ENCODE results near the gene NIPBL.
"Not testable (repeated sequence)": the region's sequence is repeated elsewhere in the genome, so short reads cannot be mapped to it uniquely, and the experiment has no call there.

NIPBL gene

DNA sequence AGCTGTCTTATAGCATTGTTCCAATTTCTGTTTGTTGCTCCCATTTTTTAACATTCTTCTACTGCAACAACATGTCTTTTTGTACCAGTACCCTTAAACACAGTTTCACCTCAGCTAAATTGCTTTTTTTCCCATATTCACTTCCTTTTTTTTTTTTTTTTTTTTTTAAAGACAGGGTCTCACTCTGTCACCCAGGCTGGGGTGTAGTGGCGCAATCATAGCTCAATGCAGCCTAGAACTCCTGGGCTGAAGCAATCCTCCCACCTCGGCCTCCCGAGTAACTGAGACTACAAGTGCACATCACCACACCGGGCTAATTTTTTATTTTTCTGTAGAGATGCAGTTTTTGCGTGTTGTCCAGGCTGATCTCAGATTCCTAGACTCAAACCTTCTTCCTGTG lies 161.3 kb downstream of the NIPBL start:
- DNase-seq (ENCODE audit: low read depth) = no peak

DNA sequence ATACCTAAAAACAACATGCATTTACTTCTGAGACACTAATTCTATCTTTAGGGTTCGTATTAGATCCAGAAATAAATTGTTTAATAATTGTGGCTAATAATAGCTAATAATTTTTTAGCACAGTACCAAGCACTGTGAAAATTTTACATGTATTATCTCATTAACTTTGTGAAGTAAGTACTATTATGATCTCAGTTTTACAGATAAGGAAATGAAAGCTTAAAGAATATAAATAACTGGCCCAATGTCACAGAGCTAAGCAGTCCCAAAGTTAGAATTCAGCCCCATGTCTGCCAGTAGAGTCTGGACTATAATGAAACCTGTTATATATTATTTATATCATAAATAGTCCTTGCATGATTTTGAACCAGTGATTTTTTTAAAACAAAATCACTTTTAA lies 163.3 kb downstream of the NIPBL start:
- DNase-seq (ENCODE audit: low read depth) = no peak

DNA sequence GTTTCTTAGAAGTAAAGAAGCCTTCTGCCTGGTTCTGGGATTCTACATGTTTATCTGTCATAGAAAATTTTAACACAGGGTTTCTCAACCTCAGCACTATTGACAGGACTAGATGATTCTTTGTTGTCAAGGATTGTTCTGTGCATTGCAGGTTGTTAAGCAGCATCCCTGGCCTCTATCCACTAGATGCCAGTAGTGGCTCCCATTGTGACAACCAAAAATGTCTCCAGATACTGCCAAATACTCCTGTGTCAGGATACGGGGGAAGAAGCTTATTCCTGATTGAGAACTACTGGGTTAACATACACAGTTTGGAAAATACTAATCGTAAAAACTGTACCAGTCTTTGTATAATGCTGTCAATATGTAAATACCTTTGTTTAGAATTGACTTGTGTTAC lies 167.1 kb downstream of the NIPBL start:
- no peak for DNase-seq (ENCODE audit: low read depth)

DNA sequence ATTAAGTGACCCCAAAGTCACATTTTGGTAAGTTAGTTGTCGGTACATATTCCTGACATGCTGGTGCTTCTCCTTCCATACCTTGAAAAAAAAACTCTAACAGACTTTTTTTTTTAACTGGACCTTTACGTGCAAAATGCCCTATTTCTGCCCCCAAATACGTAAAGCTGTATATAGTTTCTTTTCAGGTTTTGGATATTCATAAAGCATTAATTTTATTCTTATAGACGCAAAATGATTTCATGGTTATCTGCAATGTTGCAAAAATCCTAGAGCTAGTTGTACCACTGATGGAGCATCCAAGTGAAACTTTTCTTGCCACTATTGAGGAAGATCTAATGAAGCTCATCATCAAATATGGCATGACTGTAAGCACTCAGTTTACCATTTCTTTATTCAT lies 167.6 kb downstream of the NIPBL start:
- DNase-seq (ENCODE audit: low read depth) = no peak

DNA sequence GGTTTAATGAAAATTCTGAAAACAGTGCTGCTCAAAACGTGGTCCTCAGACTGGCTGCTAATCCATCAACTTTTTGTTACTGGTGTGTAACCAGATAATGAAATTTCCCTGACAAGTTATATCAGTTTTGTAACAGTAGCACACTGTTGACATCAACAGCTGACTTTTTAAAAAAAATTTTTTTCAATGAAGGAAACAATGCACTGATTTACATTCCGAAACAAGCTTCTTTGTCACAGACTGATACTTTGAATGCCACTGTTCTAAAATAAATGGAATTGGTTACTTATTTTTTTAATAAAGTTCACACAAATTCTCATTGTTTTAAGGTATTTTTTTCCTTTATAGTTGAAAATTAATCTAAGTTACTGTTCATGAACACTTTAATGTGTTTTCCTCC lies 169.1 kb downstream of the NIPBL start:
- DNase-seq (ENCODE audit: low read depth) = no peak

DNA sequence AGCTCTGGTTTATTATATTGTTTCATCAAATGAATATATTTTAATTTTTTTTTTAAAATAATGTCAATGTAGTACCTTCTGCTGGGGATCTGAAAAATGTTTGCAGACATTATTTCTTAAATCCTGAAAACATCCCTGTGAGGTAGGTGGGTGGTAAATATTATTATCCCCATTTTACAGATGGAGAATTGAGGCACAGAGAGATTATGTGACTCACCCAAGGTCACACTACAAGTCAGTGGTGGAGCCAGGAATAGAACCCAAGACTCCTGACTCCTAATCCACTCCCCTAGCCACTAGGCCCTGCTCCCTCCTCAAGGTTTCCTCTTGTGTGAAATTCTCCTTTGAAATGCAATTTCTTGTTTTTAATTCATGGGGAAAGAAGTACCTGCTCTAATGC lies 171.4 kb downstream of the NIPBL start:
- DNase-seq (ENCODE audit: low read depth) = no peak

DNA sequence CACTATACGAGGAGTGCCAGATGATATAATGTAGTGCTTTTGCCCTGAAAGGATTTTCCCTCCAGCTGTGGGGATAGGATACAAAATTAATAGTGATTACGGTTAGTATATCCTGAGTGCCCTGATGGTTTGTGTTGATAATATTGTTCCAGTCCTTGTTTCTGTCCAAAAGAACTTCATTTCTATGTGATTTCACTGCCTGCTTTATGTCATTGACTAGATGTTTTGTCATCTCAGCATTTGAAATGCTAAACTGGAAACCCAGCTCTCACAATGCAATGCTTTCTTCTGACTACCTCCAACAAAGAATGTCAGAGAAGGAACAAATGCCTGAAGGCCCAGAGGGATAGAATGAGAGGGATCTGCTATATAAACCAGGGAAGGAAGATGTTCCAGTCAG lies 177.8 kb downstream of the NIPBL start:
- no peak for DNase-seq (ENCODE audit: low read depth)

DNA sequence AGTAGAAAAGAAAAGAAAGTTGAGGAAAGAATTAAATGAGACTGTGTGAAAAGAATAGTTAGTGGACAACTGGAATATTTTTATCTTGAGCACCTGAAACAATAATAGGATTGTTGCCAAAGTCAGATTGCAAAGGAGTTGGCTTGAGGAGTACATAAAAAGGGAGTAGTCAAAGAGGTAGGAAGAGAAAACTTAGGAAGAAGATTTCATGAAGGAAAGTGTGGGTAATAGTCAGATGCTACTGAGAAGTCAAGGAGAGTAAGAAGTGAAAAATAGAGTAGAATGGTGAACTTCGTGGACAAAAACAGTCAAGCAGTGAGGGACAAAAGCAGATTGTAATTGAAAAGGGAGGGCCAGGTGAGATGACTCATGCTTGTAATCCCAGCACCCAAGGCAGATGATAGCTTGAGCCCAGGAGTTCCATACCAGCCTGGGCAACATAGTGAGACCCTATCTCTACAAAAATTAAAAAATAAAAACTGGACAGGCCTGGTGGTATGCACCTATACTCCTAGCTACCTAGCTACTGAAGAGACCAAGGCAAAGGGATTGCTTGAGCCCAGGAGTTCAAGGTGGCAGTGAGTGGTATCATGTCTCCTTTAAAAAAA lies 178.9 kb downstream of the NIPBL start:
- no peak for DNase-seq (ENCODE audit: low read depth)

DNA sequence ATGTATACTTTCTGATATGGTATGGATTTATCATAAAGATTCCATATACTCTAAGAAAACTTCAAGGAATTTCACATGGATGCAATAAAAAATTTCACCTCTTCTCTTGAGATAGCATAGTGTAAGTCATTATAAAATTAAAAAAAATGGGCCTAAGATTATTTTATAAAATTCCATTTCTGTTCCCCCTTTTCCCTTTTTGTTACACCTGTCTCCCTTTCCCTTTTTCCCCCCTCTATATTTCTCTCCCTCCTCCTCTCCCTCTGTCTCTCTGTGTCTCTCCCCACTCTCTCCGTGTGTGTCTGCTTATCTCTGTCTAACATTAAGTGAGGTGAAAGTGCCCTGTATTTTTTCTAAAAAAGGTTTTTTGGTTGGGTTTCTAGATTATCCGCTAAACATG lies 180.2 kb downstream of the NIPBL start:
- DNase-seq (ENCODE audit: low read depth) = no peak

DNA sequence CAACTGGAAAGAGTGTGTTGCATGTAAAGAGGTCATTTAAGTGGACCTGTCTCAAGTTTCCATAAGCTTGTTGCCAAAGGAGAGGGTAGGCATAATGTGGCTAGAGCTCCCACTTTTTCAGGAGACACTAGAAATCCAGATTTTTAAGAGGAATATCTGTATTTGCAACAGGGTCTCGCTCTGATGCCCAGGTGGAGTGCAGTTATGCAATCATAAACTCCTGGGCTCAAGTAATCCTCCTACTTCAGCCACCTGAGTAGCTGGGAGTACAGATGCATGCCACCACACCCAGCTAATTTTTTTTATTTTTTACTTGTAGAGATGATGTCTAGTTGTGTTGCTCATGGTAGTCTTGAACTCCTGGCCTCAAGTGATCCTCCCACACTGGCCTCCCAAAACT lies 183.5 kb downstream of the NIPBL start:
- DNase-seq (ENCODE audit: low read depth) = no peak

DNA sequence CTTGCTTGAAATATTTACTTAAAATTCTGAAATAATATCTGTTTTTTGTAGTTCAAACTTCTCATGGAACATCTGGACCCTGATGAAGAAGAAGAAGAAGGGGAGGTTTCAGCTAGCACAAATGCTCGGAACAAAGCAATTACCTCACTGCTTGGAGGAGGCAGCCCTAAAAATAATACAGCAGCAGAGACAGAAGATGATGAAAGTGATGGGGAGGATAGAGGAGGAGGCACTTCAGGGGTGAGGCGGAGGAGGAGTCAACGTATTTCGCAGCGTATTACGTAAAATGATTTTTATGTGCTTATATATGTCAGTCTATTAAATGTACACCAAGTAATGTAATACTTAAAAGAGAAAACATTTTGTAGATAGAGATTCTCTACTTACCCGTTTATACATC lies 187.2 kb downstream of the NIPBL start:
- no peak for DNase-seq (ENCODE audit: low read depth)

DNA sequence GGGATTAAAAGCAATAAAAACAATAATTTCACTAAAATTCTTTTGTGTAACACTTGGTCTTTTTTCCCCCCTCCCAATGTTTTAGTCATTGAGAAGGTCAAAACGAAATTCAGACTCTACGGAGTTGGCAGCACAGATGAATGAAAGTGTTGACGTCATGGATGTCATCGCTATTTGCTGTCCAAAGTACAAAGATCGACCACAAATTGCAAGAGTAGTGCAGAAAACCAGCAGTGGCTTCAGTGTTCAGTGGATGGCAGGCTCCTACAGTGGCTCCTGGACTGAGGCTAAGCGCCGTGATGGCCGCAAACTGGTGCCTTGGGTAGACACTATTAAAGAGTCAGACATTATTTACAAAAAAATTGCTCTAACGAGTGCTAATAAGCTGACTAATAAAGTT lies 187.9 kb downstream of the NIPBL start:
- DNase-seq (ENCODE audit: low read depth) = no peak

DNA sequence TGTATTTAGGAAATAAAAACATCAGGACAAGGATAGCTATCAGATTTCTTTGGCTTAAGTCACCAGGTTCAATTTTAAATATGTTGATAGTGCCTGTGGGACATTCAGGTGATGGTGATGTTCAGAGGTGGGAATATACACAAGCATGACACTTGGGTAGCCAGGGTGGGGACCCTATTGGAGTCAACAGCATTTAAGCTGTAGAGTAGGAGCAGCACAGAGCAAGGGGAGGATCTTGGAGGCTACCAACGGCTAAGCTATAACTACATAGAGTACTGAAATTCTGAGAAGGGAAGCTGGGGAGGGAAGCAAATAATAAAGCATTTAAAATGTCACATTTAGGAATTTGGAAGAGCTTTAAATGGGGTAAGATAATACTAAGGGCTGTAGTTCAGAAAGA lies 194.9 kb downstream of the NIPBL start:
- no peak for DNase-seq (ENCODE audit: low read depth)

DNA sequence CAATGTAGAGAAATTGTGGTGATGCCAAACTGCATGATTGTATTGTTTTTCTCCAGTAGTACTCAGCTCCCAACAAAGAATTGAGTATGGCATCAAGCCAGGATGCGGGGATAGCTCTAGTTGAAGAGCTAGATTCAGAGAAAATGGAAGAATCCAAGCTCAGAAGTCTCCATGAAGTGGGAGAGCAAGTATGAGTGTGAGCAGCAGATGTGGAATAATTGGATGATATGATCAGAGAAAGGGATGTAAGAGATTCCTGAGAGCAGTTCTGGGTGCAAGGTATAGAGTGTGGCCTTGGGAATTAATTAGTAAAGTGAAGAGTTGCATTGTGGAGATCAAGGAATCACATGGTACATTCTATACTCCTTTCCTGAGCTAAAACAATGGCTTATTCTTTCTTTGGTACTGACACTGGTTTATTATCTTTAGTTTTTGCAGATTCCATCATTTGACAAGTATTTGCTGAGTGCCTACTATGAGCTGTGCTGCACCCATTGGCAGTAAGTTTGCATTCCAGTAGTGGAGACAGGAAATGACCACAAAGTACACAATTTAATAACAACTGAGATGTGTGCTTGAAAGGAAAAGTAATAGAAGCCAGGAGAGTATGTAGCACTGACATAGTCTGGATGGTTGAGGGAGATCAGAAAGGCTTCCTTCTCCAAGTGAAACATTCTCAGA lies 195.5 kb downstream of the NIPBL start:
- DNase-seq (ENCODE audit: low read depth) = peak; percentile 39

DNA sequence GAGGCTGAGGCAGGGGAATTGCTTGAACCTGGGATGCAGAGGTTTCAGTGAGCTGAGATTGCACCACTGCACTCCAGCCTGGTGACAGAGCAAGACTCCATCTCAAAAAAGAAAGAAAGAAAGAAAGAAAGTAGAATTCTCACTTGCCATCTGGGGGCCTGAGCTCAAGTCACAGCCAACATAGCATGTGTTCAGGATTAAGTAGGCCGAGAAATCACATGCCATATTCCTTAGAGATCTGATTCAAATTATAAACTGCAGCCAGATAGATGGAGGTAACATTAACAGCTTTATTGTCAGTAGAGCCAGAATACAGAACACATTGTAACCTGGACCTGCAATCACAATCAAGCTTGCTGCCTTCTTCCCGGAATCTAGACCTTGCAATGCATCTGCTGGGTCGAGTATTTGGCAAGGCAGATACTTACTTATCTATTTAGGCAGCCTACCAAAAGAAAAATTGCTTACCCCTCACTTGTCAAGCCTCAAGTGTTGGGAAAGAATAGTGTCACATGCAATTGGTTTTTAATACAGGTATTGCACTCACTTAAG lies 198.9 kb downstream of the NIPBL start:
- DNase-seq (ENCODE audit: low read depth) = no peak

DNA sequence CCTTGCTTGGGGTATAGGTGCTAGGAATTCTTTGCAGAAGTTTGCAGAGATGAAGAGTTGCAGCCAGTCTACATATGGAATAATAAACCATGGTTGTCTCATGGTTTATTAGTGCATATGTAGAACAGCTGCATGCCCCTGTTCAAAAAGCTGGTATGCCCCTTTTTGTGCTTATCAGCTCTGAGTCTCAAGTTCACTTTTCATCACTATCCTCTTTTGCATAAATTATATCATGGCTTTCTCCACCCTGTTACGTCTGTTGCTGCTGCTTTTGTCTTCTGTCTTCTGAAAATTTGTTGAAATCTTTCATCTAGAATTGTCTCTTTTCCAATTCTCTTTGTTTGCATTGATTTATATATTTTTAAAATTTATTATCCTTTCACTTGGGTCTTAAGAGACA lies 200.6 kb downstream of the NIPBL start:
- no peak for DNase-seq (ENCODE audit: low read depth)

DNA sequence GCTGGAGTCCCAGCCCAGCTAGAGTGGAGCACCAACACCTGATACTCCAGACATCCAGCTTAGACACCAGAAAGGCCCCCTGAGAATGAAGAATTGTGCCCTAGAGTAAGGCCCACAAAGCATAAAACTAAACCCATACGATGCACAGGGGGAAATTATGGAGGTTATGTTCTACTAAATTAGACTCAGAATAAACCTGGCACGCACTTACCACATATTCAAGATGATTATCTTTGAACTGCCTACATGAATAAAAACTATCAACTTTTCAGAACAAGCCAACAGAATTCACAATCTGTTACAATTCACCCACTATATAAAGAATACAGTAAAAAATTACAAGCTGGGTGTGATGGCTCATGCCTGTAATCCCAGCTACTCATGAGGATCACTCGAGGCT lies 204.1 kb downstream of the NIPBL start:
- no peak for DNase-seq (ENCODE audit: low read depth)

DNA sequence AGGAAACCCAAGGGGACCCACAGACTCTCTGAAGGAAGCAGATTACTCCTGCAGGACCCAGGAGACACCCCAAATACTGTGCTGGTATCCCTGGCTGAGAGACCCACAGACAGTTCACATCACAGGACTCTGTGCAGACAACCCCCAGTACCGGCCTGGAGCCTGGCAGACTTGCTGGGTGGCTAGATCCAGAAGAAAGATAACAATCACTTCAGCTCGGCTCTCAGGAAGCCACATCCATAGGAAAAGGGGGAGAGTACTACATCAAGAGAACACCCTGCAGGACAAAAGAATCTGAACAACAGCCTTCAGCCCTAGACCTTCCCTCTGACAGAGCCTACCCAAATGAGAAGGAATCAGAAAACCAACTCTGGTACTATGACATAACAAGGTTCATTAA lies 206.4 kb downstream of the NIPBL start:
- not testable (repeated sequence) for DNase-seq (ENCODE audit: low read depth)

DNA sequence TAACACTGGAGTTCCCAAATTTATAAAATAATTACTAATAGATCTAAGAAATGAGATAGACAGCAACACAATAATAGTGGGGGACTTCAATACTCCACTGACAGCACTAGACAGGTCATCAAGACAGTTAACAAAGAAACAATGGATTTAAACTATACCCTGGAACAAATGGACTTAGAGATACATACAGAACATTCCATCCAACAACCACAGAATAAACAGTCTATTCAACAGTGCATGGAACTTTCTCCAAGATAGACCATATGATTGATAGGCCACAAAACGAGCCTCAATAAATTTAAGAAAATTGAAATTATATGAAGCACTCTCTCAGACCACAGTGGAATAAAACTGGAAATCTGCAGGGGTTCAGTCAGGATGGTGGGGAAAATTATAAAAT lies 209.5 kb downstream of the NIPBL start:
- DNase-seq (ENCODE audit: low read depth) = not testable (repeated sequence)

DNA sequence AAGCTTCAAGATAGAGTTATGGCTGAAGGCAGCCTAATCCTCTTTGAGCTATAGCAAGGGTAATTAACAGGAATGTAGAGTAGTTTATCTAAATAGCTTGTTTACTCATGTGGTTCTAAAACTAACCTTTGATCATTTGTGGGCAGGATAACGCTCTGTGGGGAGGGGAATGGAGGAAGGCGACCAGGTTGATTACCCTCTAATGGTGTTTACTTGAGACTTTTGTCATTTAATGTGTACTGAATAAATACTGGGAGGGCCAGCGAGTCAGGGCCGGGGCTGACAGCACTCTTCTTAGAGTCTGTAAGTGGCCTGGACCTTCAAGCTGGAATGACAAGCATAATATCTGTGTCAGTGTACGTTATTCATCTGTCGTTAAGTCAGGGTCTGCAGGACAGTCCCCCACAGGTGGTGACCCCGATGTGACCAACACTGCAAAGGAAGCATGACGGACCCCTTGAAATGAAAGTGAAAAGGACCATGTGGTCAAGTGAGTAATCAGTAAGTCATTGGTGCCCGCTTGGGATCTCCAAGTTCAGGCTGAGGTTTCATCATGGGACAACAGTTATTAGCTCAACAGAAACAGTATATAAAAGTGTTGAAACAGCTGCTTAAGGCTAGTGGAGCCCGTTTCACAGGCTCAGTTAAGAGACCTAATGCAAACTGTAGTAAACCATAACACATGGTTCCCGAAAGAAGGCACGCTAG lies 210.1 kb downstream of the NIPBL start:
- DNase-seq (ENCODE audit: low read depth) = peak; percentile 49

DNA sequence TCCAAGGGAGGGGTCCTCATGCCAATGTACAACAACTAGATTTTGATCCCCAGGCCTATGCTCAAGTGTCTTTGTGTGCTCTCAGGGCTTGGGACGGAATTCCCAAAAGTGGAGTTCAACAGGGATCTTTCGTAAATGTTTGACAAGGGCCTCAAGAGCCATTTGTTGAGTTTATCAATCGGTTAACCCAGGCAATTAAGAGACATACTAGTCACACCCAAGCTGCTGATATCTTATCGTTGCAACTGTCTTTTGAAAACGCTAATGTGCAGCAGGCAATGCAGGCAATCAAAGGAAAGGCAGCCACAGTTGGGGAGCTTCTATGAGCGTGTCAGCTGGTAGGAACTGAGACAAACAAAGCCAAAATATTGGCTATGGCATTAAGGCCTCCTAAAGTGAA lies 211.4 kb downstream of the NIPBL start:
- no peak for DNase-seq (ENCODE audit: low read depth)

DNA sequence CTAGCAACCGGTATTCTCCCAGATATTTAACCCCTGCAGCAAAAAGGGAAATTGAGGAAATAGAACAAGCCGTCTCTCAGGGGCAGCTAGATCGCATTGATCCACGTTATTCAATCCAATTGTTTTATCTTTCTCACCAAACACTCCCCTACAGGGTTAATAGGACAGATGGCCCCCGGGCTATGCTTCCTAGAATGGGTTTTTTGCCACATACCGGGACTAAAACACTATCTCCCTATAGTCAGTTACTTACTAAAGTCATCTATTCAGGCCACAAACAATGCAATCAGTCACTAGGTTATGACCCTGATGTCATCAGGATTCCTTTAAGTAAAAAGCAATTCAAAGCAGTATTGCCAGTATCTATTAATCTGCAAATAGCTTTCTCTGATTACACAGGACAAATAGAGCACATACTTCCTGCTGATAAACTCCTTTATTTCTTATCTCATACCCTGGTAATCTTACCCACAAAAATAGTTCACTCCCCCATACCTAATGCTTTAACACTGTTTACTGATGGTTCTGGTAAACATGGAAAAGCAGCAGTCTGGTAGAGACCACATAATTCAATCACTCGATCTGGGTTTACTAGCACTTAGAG lies 213.7 kb downstream of the NIPBL start:
- DNase-seq (ENCODE audit: low read depth) = no peak

DNA sequence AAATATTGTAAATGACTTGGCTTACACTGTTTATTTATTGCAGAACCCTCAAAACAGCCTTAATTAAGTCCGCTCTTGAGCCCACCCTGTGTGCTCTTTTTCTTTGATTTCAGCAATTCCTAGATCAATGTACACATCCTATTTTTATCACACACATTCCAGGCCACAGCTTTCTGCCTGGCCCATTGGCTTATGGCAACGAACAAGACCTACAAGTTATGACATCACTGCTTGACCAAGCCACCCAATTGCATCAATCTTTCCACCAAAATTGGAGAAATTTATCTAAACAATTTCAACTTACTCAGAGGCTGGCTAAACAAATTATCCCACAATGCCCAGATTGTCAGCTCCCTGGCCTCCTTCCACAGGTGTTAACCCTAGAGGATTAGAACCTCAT lies 214.2 kb downstream of the NIPBL start:
- DNase-seq (ENCODE audit: low read depth) = peak; percentile 2

Data from fibroblast of gingiva (primary cell).